ENCODE results near the gene CXXC5.

- no peak for TF ChIP-seq POLR2AphosphoS5 (IDR thresholded peaks at IDR 0.05; ENCODE audit: low read depth, low read length)
- TF ChIP-seq POLR2A (IDR thresholded peaks at IDR 0.05; ENCODE audit: low read depth, low read length), result no peak
- TF ChIP-seq TAF1 (IDR thresholded peaks at IDR 0.05; ENCODE audit: borderline replicate concordance, low read depth, low read length), result no peak
Observed at GRCh38 chr5:139683295-139684271, 35.4 kb downstream of the CXXC5 start.

All from GM12892 (cell line).